ENCODE results near the gene PBX1. TPM values are rescaled to one million over a fixed set of nuclear protein-coding genes. Genes with fewer than 3 reads are reported as not detected.

PBX1 gene
- polyA plus RNA-seq, 1 donor (not counting 4 experiments of a cell fraction or from before 2014, with no cell fraction given): 2.2 TPM

DNA sequence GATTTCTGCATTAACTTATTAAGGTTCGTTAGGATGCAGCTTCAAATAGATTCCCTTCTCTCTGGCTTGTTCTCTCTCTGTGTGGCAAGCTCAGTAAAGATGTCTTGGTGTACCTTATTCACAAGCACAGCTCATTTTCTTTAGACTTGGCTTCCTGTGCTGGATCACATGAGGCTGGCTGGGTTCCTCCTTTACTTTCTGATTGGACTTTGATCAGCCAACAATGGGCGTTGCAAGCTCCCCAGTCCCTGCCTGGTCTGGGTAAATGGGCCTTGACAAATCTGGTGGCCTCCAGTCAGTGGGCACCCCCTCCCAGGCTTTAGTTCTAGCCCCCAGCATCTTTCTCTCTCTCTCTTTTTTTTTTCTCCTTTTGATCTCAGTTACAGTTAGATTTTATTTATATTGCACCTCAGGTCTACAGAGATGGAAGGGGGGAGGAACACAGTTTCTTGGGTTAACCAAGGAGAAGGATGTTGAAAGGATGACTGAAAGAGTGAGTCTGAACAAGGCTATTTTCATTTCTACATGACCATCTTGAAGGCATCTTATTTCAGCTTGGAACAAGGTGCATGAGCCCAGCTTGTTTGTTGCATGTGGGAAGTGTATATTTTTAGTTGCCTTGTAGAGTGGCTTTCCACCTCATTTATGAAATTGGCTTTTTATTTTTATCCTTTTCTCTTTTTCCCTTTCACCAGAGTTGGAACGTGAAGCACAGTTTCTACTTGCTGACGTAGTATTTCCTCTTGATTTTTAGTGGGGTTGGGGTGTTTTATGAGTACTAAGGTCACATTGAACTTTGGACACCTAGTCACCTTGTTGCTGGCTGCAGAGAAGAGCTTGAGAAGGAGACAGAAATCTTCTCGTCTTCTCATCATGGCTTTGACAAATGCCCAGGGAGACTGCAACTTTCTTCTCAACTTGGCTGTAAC, 77.1 kb downstream of the PBX1 start:
- no peak for TF ChIP-seq EZH2 (IDR thresholded peaks at IDR 0.05; ENCODE audit: low read length)
- TF ChIP-seq, protein P1, sequence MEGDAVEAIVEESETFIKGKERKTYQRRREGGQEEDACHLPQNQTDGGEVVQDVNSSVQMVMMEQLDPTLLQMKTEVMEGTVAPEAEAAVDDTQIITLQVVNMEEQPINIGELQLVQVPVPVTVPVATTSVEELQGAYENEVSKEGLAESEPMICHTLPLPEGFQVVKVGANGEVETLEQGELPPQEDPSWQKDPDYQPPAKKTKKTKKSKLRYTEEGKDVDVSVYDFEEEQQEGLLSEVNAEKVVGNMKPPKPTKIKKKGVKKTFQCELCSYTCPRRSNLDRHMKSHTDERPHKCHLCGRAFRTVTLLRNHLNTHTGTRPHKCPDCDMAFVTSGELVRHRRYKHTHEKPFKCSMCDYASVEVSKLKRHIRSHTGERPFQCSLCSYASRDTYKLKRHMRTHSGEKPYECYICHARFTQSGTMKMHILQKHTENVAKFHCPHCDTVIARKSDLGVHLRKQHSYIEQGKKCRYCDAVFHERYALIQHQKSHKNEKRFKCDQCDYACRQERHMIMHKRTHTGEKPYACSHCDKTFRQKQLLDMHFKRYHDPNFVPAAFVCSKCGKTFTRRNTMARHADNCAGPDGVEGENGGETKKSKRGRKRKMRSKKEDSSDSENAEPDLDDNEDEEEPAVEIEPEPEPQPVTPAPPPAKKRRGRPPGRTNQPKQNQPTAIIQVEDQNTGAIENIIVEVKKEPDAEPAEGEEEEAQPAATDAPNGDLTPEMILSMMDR (optimal IDR thresholded peaks at IDR 0.05 in 1 of 3, IDR thresholded peaks at IDR 0.05 in 1 of 3, conservative IDR thresholded peaks at IDR 0.05 in 1 of 3; ENCODE audit: extremely low read depth in 1 of 3, insufficient read depth in 2 of 3, low read length in 3 of 3): no peak

DNA sequence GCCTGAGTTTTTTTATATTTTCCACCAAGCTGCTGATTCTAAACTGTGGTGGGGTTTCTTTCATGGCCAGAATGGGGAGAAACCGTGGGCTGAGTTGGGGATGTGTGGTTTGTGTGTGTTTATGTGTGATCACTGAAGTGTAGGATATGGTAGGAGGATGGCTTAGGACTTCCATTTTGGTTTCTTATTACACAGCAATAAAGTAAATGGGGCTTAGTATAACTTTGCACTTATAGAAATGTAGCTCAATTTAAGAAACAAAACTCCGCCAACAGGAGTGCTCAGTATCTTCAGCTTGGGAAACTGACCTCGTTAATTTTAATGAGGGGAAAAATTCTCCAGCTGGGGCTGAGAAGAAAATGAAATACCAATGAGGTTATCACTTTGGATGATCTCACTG, 77.8 kb downstream of the PBX1 start:
- H2AFZ ChIP-seq (ENCODE audit: control insufficient read depth, low read length): no peak overlapping the region

More for the DNA sequence above, 77.1 kb downstream of the PBX1 start:
- Histone ChIP-seq H3K9me1 (ENCODE audit: control insufficient read depth, extremely low read depth, insufficient read depth, low read length) (peaks cover 3% of the 10 kb centered on the region), H3K36me3 (ENCODE audit: control insufficient read depth in 2 of 2, extremely low read depth in 1 of 2, insufficient read depth in 2 of 2, low read length in 2 of 2) (no peaks in the 10 kb centered on the region), H3K27ac (ENCODE audit: control insufficient read depth, insufficient read depth, low read length) (no peak overlapping the region), H3K4me2 (ENCODE audit: control insufficient read depth, extremely low read depth, insufficient read depth, low read depth, low read length) (no peak overlapping the region), H2AFZ (ENCODE audit: control insufficient read depth, low read length) (no peak overlapping the region), H4K20me1 (ENCODE audit: control insufficient read depth, extremely low read depth, insufficient read depth, low read length) (no peaks in the 10 kb centered on the region), H3K79me2 (ENCODE audit: control insufficient read depth, insufficient read depth, low read length) (no peaks in the 10 kb centered on the region), H3K27me3 (ENCODE audit: control insufficient read depth, extremely low read depth, insufficient read depth, low read length) (no peaks in the 10 kb centered on the region), H3K9me3 (ENCODE audit: control insufficient read depth, low read depth, low read length) (no peaks in the 10 kb centered on the region), H3K4me3 (ENCODE audit: control insufficient read depth in 2 of 3, extremely low read depth in 1 of 3, insufficient read depth in 2 of 3, low read depth in 1 of 3, low read length in 3 of 3) (no peak overlapping the region), H3K4me1 (ENCODE audit: control insufficient read depth, extremely low read depth, insufficient read depth, low read length) (peaks cover 13% of the 10 kb centered on the region), H3K9ac (ENCODE audit: control insufficient read depth, extremely low read depth, insufficient read depth, low read length) (no peak overlapping the region)
- no peak for DNase-seq (ENCODE audit: low read depth, low spot score)
- no peak for FAIRE-seq
- dilution Hi-C loops (cut with MboI; ENCODE audit: extremely low pct_ligation_motif_present, low sequenced_read_pairs): no loop called here

More for the DNA sequence above, 77.8 kb downstream of the PBX1 start:
- Histone ChIP-seq H4K20me1 (ENCODE audit: control insufficient read depth, extremely low read depth, insufficient read depth, low read length) (no peaks in the 10 kb centered on the region), H3K9ac (ENCODE audit: control insufficient read depth, extremely low read depth, insufficient read depth, low read length) (no peak overlapping the region), H3K27ac (ENCODE audit: control insufficient read depth, insufficient read depth, low read length) (no peak overlapping the region), H3K27me3 (ENCODE audit: control insufficient read depth, extremely low read depth, insufficient read depth, low read length) (no peaks in the 10 kb centered on the region), H3K9me1 (ENCODE audit: control insufficient read depth, extremely low read depth, insufficient read depth, low read length) (peaks cover 3% of the 10 kb centered on the region), H3K4me2 (ENCODE audit: control insufficient read depth, extremely low read depth, insufficient read depth, low read depth, low read length) (no peak overlapping the region), H3K4me1 (ENCODE audit: control insufficient read depth, extremely low read depth, insufficient read depth, low read length) (peaks cover 13% of the 10 kb centered on the region), H3K9me3 (ENCODE audit: control insufficient read depth, low read depth, low read length) (no peaks in the 10 kb centered on the region), H3K4me3 (ENCODE audit: control insufficient read depth in 2 of 3, extremely low read depth in 1 of 3, insufficient read depth in 2 of 3, low read depth in 1 of 3, low read length in 3 of 3) (no peak overlapping the region), H3K36me3 (ENCODE audit: control insufficient read depth in 2 of 2, extremely low read depth in 1 of 2, insufficient read depth in 2 of 2, low read length in 2 of 2) (no peaks in the 10 kb centered on the region), H3K79me2 (ENCODE audit: control insufficient read depth, insufficient read depth, low read length) (no peaks in the 10 kb centered on the region)
- DNase-seq (ENCODE audit: low read depth, low spot score) (no peak), FAIRE-seq (no peak)
- TF ChIP-seq, protein P1 (optimal IDR thresholded peaks at IDR 0.05 in 1 of 3, IDR thresholded peaks at IDR 0.05 in 1 of 3, conservative IDR thresholded peaks at IDR 0.05 in 1 of 3; ENCODE audit: extremely low read depth in 1 of 3, insufficient read depth in 2 of 3, low read length in 3 of 3): no peak
- no peak for TF ChIP-seq EZH2 (IDR thresholded peaks at IDR 0.05; ENCODE audit: low read length)
- dilution Hi-C loops (cut with MboI; ENCODE audit: extremely low pct_ligation_motif_present, low sequenced_read_pairs): no loop called here
